Measurements from ENCODE around the gene JPH3.

The JPH3 gene

GRCh38 chr16:87702325-87702811, 100.1 kb downstream of the JPH3 start:
- Histone ChIP-seq H3K4me1 (ENCODE audit: control insufficient read depth, insufficient read depth, low read length) (no peaks in the 10 kb centered on the region), H3K36me3 (ENCODE audit: control insufficient read depth, insufficient read depth, low read length, severe bottlenecking) (peaks cover 12% of the 10 kb centered on the region)
- peak; percentile 34 for DNase-seq (ENCODE audit: low read depth)

GRCh38 chr16:87703071-87703470, 100.8 kb downstream of the JPH3 start:
- Histone ChIP-seq H3K9me3 (ENCODE audit: control insufficient read depth, low read length) (no peaks in the 10 kb centered on the region), H3K4me1 (ENCODE audit: control insufficient read depth, insufficient read depth, low read length) (no peaks in the 10 kb centered on the region), H3K4me3 (ENCODE audit: low read length) (no peak overlapping the region), H3K36me3 (ENCODE audit: control insufficient read depth, insufficient read depth, low read length, severe bottlenecking) (peaks cover 17% of the 10 kb centered on the region), H3K27me3 (replicated peaks; ENCODE audit: control insufficient read depth, insufficient read depth, low read length) (no peaks in the 10 kb centered on the region), H3K9ac (ENCODE audit: low read length) (no peak overlapping the region)
- no peak for DNase-seq (ENCODE audit: low read depth)

More at GRCh38 chr16:87702325-87702811, 100.1 kb downstream of the JPH3 start:
- Histone ChIP-seq H3K4me3 (ENCODE audit: low read length) (no peak overlapping the region), H3K27me3 (replicated peaks; ENCODE audit: control insufficient read depth, insufficient read depth, low read length) (no peaks in the 10 kb centered on the region), H3K9ac (ENCODE audit: low read length) (no peak overlapping the region), H3K9me3 (ENCODE audit: control insufficient read depth, low read length) (no peaks in the 10 kb centered on the region)

- H3K9ac ChIP-seq (ENCODE audit: low read length) = no peak overlapping the region
- no peaks in the 10 kb centered on the region for H3K27me3 ChIP-seq (replicated peaks; ENCODE audit: control insufficient read depth, insufficient read depth, low read length)
- no peak overlapping the region for H3K4me3 ChIP-seq (ENCODE audit: low read length)
- no peaks in the 10 kb centered on the region for H3K9me3 ChIP-seq (ENCODE audit: control insufficient read depth, low read length)
- DNase-seq (ENCODE audit: low read depth) = no peak
- peaks cover 24% of the 10 kb centered on the region for H3K36me3 ChIP-seq (ENCODE audit: control insufficient read depth, insufficient read depth, low read length, severe bottlenecking)
- no peaks in the 10 kb centered on the region for H3K4me1 ChIP-seq (ENCODE audit: control insufficient read depth, insufficient read depth, low read length)
These were observed 101.6 kb downstream of the JPH3 start for GRCh38 chr16:87703835-87704375.

- Histone ChIP-seq H3K9me3 (ENCODE audit: control insufficient read depth, low read length) (no peaks in the 10 kb centered on the region), H3K27me3 (replicated peaks; ENCODE audit: control insufficient read depth, insufficient read depth, low read length) (no peaks in the 10 kb centered on the region), H3K4me3 (ENCODE audit: low read length) (no peak overlapping the region), H3K9ac (ENCODE audit: low read length) (no peak overlapping the region), H3K36me3 (ENCODE audit: control insufficient read depth, insufficient read depth, low read length, severe bottlenecking) (peaks cover 25% of the 10 kb centered on the region), H3K4me1 (ENCODE audit: control insufficient read depth, insufficient read depth, low read length) (no peaks in the 10 kb centered on the region)
- no peak for DNase-seq (ENCODE audit: low read depth)
These were observed 102.5 kb downstream of the JPH3 start for GRCh38 chr16:87704754-87705353.

- no peaks in the 10 kb centered on the region for H3K4me1 ChIP-seq (ENCODE audit: control insufficient read depth, insufficient read depth, low read length)
- no peak for DNase-seq (ENCODE audit: low read depth)
- H3K9ac ChIP-seq (ENCODE audit: low read length) = no peak overlapping the region
- no peak overlapping the region for H3K4me3 ChIP-seq (ENCODE audit: low read length)
- no peaks in the 10 kb centered on the region for H3K9me3 ChIP-seq (ENCODE audit: control insufficient read depth, low read length)
- H3K27me3 ChIP-seq (replicated peaks; ENCODE audit: control insufficient read depth, insufficient read depth, low read length) = no peaks in the 10 kb centered on the region
- H3K36me3 ChIP-seq (ENCODE audit: control insufficient read depth, insufficient read depth, low read length, severe bottlenecking) = peaks cover 27% of the 10 kb centered on the region
These were observed 103.5 kb downstream of the JPH3 start for GRCh38 chr16:87705771-87706277.

GRCh38 chr16:87706278-87707000, 104.1 kb downstream of the JPH3 start:
- H3K9me3 ChIP-seq (ENCODE audit: control insufficient read depth, low read length) = no peaks in the 10 kb centered on the region
- H3K27me3 ChIP-seq (replicated peaks; ENCODE audit: control insufficient read depth, insufficient read depth, low read length) = no peaks in the 10 kb centered on the region
- H3K4me1 ChIP-seq (ENCODE audit: control insufficient read depth, insufficient read depth, low read length) = no peaks in the 10 kb centered on the region
- H3K4me3 ChIP-seq (ENCODE audit: low read length) = no peak overlapping the region
- H3K9ac ChIP-seq (ENCODE audit: low read length) = no peak overlapping the region
- H3K36me3 ChIP-seq (ENCODE audit: control insufficient read depth, insufficient read depth, low read length, severe bottlenecking) = peaks cover 31% of the 10 kb centered on the region
- DNase-seq (ENCODE audit: low read depth) = no peak

GRCh38 chr16:87707097-87707496, 104.8 kb downstream of the JPH3 start:
- DNase-seq (ENCODE audit: low read depth) = no peak
- no peaks in the 10 kb centered on the region for H3K9me3 ChIP-seq (ENCODE audit: control insufficient read depth, low read length)
- no peak overlapping the region for H3K4me3 ChIP-seq (ENCODE audit: low read length)
- no peaks in the 10 kb centered on the region for H3K27me3 ChIP-seq (replicated peaks; ENCODE audit: control insufficient read depth, insufficient read depth, low read length)
- no peaks in the 10 kb centered on the region for H3K4me1 ChIP-seq (ENCODE audit: control insufficient read depth, insufficient read depth, low read length)
- H3K36me3 ChIP-seq (ENCODE audit: control insufficient read depth, insufficient read depth, low read length, severe bottlenecking) = peaks cover 31% of the 10 kb centered on the region
- H3K9ac ChIP-seq (ENCODE audit: low read length) = no peak overlapping the region

GRCh38 chr16:87707714-87708580, 105.6 kb downstream of the JPH3 start:
- H3K4me1 ChIP-seq (ENCODE audit: control insufficient read depth, insufficient read depth, low read length) = no peaks in the 10 kb centered on the region
- no peak overlapping the region for H3K9ac ChIP-seq (ENCODE audit: low read length)
- no peaks in the 10 kb centered on the region for H3K27me3 ChIP-seq (replicated peaks; ENCODE audit: control insufficient read depth, insufficient read depth, low read length)
- no peaks in the 10 kb centered on the region for H3K9me3 ChIP-seq (ENCODE audit: control insufficient read depth, low read length)
- H3K4me3 ChIP-seq (ENCODE audit: low read length) = no peak overlapping the region
- no peak for DNase-seq (ENCODE audit: low read depth)
- H3K36me3 ChIP-seq (ENCODE audit: control insufficient read depth, insufficient read depth, low read length, severe bottlenecking) = peaks cover 31% of the 10 kb centered on the region

GRCh38 chr16:87708881-87709638, 106.8 kb downstream of the JPH3 start:
- Histone ChIP-seq H3K36me3 (ENCODE audit: control insufficient read depth, insufficient read depth, low read length, severe bottlenecking) (peaks cover 40% of the 10 kb centered on the region), H3K4me1 (ENCODE audit: control insufficient read depth, insufficient read depth, low read length) (no peaks in the 10 kb centered on the region), H3K4me3 (ENCODE audit: low read length) (no peak overlapping the region), H3K27me3 (replicated peaks; ENCODE audit: control insufficient read depth, insufficient read depth, low read length) (no peaks in the 10 kb centered on the region), H3K9me3 (ENCODE audit: control insufficient read depth, low read length) (no peaks in the 10 kb centered on the region), H3K9ac (ENCODE audit: low read length) (no peak overlapping the region)
- no peak for DNase-seq (ENCODE audit: low read depth)

- peaks cover 40% of the 10 kb centered on the region for H3K36me3 ChIP-seq (ENCODE audit: control insufficient read depth, insufficient read depth, low read length, severe bottlenecking)
- no peak overlapping the region for H3K4me3 ChIP-seq (ENCODE audit: low read length)
- H3K9ac ChIP-seq (ENCODE audit: low read length) = no peak overlapping the region
- DNase-seq (ENCODE audit: low read depth) = no peak
- no peaks in the 10 kb centered on the region for H3K9me3 ChIP-seq (ENCODE audit: control insufficient read depth, low read length)
- H3K27me3 ChIP-seq (replicated peaks; ENCODE audit: control insufficient read depth, insufficient read depth, low read length) = no peaks in the 10 kb centered on the region
- no peaks in the 10 kb centered on the region for H3K4me1 ChIP-seq (ENCODE audit: control insufficient read depth, insufficient read depth, low read length)
These were observed 107.4 kb downstream of the JPH3 start for GRCh38 chr16:87709677-87710076.

All from adipocyte (in vitro differentiated cells).